Naive thymus-derived CD4-positive, alpha-beta T cell (primary cell): Measurements from ENCODE around the gene SGF29. TPM values are rescaled to one million over a fixed set of nuclear protein-coding genes. Genes with fewer than 3 reads are reported as not detected.
A peak's percentile ranks its signal among the peaks of the same experiment; 100 is the strongest.
"Not testable (repeated sequence)": the region's sequence is repeated elsewhere in the genome, so short reads cannot be mapped to it uniquely, and the experiment has no call there.

Experiments
- ATAC-seq: fragments of 150-1000 bp; cut with Tn5 transposase; 2 replicates; pipeline ENCODE4 v1.10.0; 2021; ENCODE audit warnings: mild to moderate bottlenecking, moderate library complexity
- CTCF ChIA-PET: fragments of 350-600 bp; sonication (Branson Sonifier 250); formaldehyde crosslinking; loops from one replicate; lab custom pipeline; 2021; ENCODE audit warnings: antibody characterized with exemption; lab: Charles Lee
- POLR2A ChIA-PET: fragments of 350-600 bp; sonication (Branson Sonifier 250); formaldehyde crosslinking; loops from one replicate; lab custom pipeline; 2021; ENCODE audit warnings: antibody characterized with exemption, inconsistent platforms; lab: Charles Lee
- DNase-seq, 9 donors: peaks; one replicate each; pipeline versions ENCODE4 v3.0.0 to v3.0.0-alpha.2; 2020 to 2022; ENCODE audit warnings: mixed read lengths in 1 of 9
- H3K27ac ChIP-seq: one replicate; pipeline ENCODE4 v1.7.0; 2013; ENCODE audit warnings: mild to moderate bottlenecking, low read depth, low read length, moderate library complexity
- H3K27me3 ChIP-seq, 2 donors: one replicate each; pipeline ENCODE4 v1.7.0; 2013; ENCODE audit warnings: low read length in 2 of 2, mild to moderate bottlenecking in 2 of 2, moderate library complexity in 2 of 2; ENCODE audit not compliant: control insufficient read depth in 2 of 2, insufficient read depth in 2 of 2
- H3K36me3 ChIP-seq, 3 experiments: 1 replicate in 2 of 3; 2 replicates in 1 of 3; pipeline ENCODE4 v1.7.0; 2013; ENCODE audit warnings: low read length in 3 of 3, mild to moderate bottlenecking in 3 of 3, moderate library complexity in 1 of 3; ENCODE audit not compliant: insufficient read depth in 3 of 3, control insufficient read depth in 2 of 3
- H3K4me1 ChIP-seq, 2 donors: one replicate each; pipeline ENCODE4 v1.7.0; 2013; ENCODE audit warnings: low read length in 2 of 2, mild to moderate bottlenecking in 2 of 2, moderate library complexity in 1 of 2; ENCODE audit not compliant: control insufficient read depth in 2 of 2, insufficient read depth in 2 of 2
- H3K4me3 ChIP-seq: 2 replicates; pipeline ENCODE4 v1.7.0; 2013; ENCODE audit warnings: mild to moderate bottlenecking, low read length
- H3K9me3 ChIP-seq, 3 experiments: 1 replicate in 2 of 3; 2 replicates in 1 of 3; pipeline ENCODE4 v1.7.0; 2013; ENCODE audit warnings: low read length in 3 of 3; ENCODE audit not compliant: control insufficient read depth in 2 of 3
- H3K27ac Mint-ChIP-seq, 9 donors: one replicate each; pipeline ENCODE4 v1.8.0; 2020 to 2022; ENCODE audit warnings: mixed read lengths in 9 of 9, mild to moderate bottlenecking in 8 of 9, moderate library complexity in 5 of 9, inconsistent platforms in 2 of 9
- H3K27me3 Mint-ChIP-seq, 5 donors: one replicate each; pipeline ENCODE4 v1.8.0; 2021 to 2022; ENCODE audit warnings: mixed read lengths in 5 of 5, mild to moderate bottlenecking in 1 of 5
- H3K36me3 Mint-ChIP-seq, 5 donors: one replicate each; pipeline ENCODE4 v1.8.0; 2020 to 2022; ENCODE audit warnings: mixed read lengths in 5 of 5, mild to moderate bottlenecking in 3 of 5, inconsistent platforms in 1 of 5
- H3K4me1 Mint-ChIP-seq, 7 donors: one replicate each; pipeline ENCODE4 v1.8.0; 2020 to 2022; ENCODE audit warnings: mixed read lengths in 7 of 7, mild to moderate bottlenecking in 3 of 7, inconsistent platforms in 1 of 7
- H3K4me3 Mint-ChIP-seq, 10 donors: one replicate each; pipeline ENCODE4 v1.8.0; 2020 to 2022; ENCODE audit warnings: mild to moderate bottlenecking in 10 of 10, mixed read lengths in 10 of 10, moderate library complexity in 6 of 10, inconsistent platforms in 2 of 10
- H3K9me3 Mint-ChIP-seq, 11 donors: one replicate each; pipeline ENCODE4 v1.8.0; 2020 to 2022; ENCODE audit warnings: mixed read lengths in 11 of 11, mild to moderate bottlenecking in 4 of 11, inconsistent platforms in 1 of 11, moderate library complexity in 1 of 11
- intact Hi-C, 2 donors: fragments of 100-400 bp; cut with micrococcal nuclease; formaldehyde crosslinking; loops; one replicate each; pipeline ENCODE4 v1.15.1; 2023
- polyA plus RNA-seq, 2 donors: library from polyadenylated mRNA; unstranded; fragments of 300-500 nt; fragmentation: Illumina TruSeq; gene quantifications; one replicate each; pipeline ENCODE4 v1.2.3, GENCODE V29; 2021
- total RNA-seq, 6 experiments: library from RNA in 5 of 6; stranded (reverse) in 5 of 6; gene quantifications; 1 replicate in 5 of 6; 2 replicates in 1 of 6; pipeline ENCODE4 v1.2.3 and lab custom pipeline; 2021 to 2026

The SGF29 gene
- total and polyA plus RNA-seq, 7 experiments from 2014 or later: 41.5 to 85.6 (median 68.2) TPM

DNA sequence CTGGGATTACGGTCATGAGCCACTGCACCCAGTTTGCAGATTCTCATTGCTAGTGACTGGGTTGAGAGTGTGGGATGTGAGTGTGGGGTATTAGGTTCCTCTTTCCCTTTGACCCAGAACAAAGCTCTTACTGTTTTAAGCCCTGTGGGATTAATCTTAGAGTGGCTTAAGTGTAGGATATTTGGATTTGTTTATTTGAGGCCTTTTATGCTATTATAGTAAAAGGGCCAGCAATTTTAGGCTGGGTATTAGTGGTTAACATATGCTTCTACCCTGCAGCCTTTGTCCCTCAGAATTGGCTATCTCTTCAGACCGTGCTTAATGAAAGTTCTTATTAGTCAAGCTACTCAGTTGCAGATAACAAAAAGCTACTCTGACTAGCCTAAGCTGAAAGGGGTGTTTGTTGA is 3.2 kb downstream of the SGF29 start:
- intact Hi-C loops: no loop called here
- H3K4me3 Mint-ChIP-seq: peak overlapping the region in 4 of 10 donors; percentile 1 to 34 (median 12)
- ChIA-PET POLR2A (interaction anchor here (0.8 to 1.4 kb wide), 3 partner anchors 11 to 279 kb away, joined by 3 to 4 read pairs (median 4); partner anchors contain the start of gene CLN3), CTCF (interaction anchor here (1.3 to 1.5 kb wide), 2 partner anchors 13 to 60 kb away, joined by 3 to 5 read pairs; no protein-coding TSS in a partner anchor)
- Histone ChIP-seq H3K27me3 (no peaks in the 10 kb centered on the region), H3K9me3 (no peaks in the 10 kb centered on the region), H3K27ac (no peak overlapping the region), H3K4me1 (peaks cover 7 to 22% of the 10 kb centered on the region in 2 donors), H3K4me3 (no peak overlapping the region), H3K36me3 (peaks cover 0 to 24% (median 0%) of the 10 kb centered on the region in 3 experiments)
- no peak for DNase-seq
- H3K27me3 Mint-ChIP-seq: no peaks in the 10 kb centered on the region
- H3K36me3 Mint-ChIP-seq: peaks cover 6 to 25% (median 22%) of the 10 kb centered on the region in 5 donors
- peak overlapping the region in 1 of 9 donors; percentile 12 for H3K27ac Mint-ChIP-seq
- H3K9me3 Mint-ChIP-seq: no peaks in the 10 kb centered on the region
- H3K4me1 Mint-ChIP-seq: peaks cover 24 to 65% (median 49%) of the 10 kb centered on the region in 7 donors
- ATAC-seq: no peak

GRCh38 chr16:28558456-28558855 is 4.7 kb downstream of the SGF29 start:
- H3K27me3 ChIP-seq: no peaks in the 10 kb centered on the region
- ATAC-seq (no peak), DNase-seq (no peak)
- H3K36me3 ChIP-seq: peaks cover 0 to 24% (median 0%) of the 10 kb centered on the region in 3 experiments
- no peaks in the 10 kb centered on the region for H3K9me3 Mint-ChIP-seq
- POLR2A ChIA-PET: interaction anchor here (0.7 kb wide), 1 partner anchor 29 kb away, joined by 3 read pairs; no protein-coding TSS in a partner anchor
- no peaks in the 10 kb centered on the region for H3K9me3 ChIP-seq
- intact Hi-C loops: no loop called here
- H3K27me3 Mint-ChIP-seq: no peaks in the 10 kb centered on the region
- no peak overlapping the region for H3K4me3 ChIP-seq
- H3K4me1 ChIP-seq: peaks cover 7 to 18% of the 10 kb centered on the region in 2 donors
- H3K4me1 Mint-ChIP-seq: peaks cover 26 to 75% (median 56%) of the 10 kb centered on the region in 7 donors
- CTCF ChIA-PET: no interaction called here
- H3K36me3 Mint-ChIP-seq: peaks cover 6 to 25% (median 22%) of the 10 kb centered on the region in 5 donors
- H3K27ac Mint-ChIP-seq: no peak overlapping the region
- peak overlapping the region in 2 of 10 donors; percentile 27 to 42 for H3K4me3 Mint-ChIP-seq
- H3K27ac ChIP-seq: no peak overlapping the region

GRCh38 chr16:28561557-28562187 is 8.0 kb downstream of the SGF29 start:
- Histone ChIP-seq H3K4me1 (no peaks in the 10 kb centered on the region), H3K9me3 (no peaks in the 10 kb centered on the region), H3K27me3 (no peaks in the 10 kb centered on the region), H3K27ac (no peak overlapping the region), H3K4me3 (no peak overlapping the region), H3K36me3 (peaks cover 0 to 24% (median 0%) of the 10 kb centered on the region in 3 experiments)
- DNase-seq: no peak
- POLR2A ChIA-PET: no interaction called here
- CTCF ChIA-PET: interaction anchor here (0.6 kb wide), 1 partner anchor 280 kb away, joined by 3 read pairs; no protein-coding TSS in a partner anchor
- peak overlapping the region in 2 of 10 donors; percentile 9 to 39 for H3K4me3 Mint-ChIP-seq
- peaks cover 0 to 9% (median 3%) of the 10 kb centered on the region in 11 donors for H3K9me3 Mint-ChIP-seq
- intact Hi-C loops: no loop called here
- peaks cover 6 to 42% (median 33%) of the 10 kb centered on the region in 5 donors for H3K36me3 Mint-ChIP-seq
- H3K4me1 Mint-ChIP-seq: peaks cover 22 to 70% (median 49%) of the 10 kb centered on the region in 7 donors
- H3K27ac Mint-ChIP-seq: peak overlapping the region in 1 of 9 donors; percentile 22
- H3K27me3 Mint-ChIP-seq: no peaks in the 10 kb centered on the region
- ATAC-seq: no peak

DNA sequence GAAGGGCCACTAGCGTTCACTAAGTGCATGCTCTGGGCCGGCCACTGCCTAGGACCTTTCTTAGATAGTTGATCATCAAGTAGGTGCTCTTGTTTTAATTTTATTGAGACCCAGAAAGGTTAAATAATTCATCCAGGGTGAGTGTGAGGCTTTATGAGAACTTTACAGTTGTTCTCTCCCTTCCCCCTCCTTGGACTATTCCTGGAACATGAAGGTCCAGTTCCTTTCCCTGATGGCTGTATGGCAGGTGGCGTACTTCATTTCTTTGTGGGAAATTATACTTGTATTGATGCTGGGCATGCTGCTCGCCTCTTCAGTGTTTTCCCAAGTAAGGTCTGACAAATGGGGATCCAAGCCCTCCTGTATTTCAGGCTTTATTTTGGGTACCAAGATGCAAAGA is 8.5 kb downstream of the SGF29 start:
- no peak for ATAC-seq
- peaks cover 19 to 65% (median 46%) of the 10 kb centered on the region in 7 donors for H3K4me1 Mint-ChIP-seq
- peaks cover 0 to 9% (median 3%) of the 10 kb centered on the region in 11 donors for H3K9me3 Mint-ChIP-seq
- Histone ChIP-seq H3K27ac (no peak overlapping the region), H3K4me1 (no peaks in the 10 kb centered on the region), H3K27me3 (no peaks in the 10 kb centered on the region), H3K36me3 (peaks cover 0 to 19% (median 0%) of the 10 kb centered on the region in 3 experiments), H3K9me3 (no peaks in the 10 kb centered on the region), H3K4me3 (no peak overlapping the region)
- no peak overlapping the region for H3K4me3 Mint-ChIP-seq
- no peaks in the 10 kb centered on the region for H3K27me3 Mint-ChIP-seq
- intact Hi-C loops: no loop called here
- POLR2A ChIA-PET: no interaction called here
- H3K27ac Mint-ChIP-seq: no peak overlapping the region
- peaks cover 7 to 40% (median 34%) of the 10 kb centered on the region in 5 donors for H3K36me3 Mint-ChIP-seq
- CTCF ChIA-PET: interaction anchor here (0.6 to 1.1 kb wide), 2 partner anchors 9 to 281 kb away, joined by 3 read pairs; no protein-coding TSS in a partner anchor
- DNase-seq: no peak

GRCh38 chr16:28563218-28563617 is 9.5 kb downstream of the SGF29 start:
- Histone ChIP-seq H3K9me3 (no peaks in the 10 kb centered on the region), H3K4me1 (no peaks in the 10 kb centered on the region), H3K27me3 (no peaks in the 10 kb centered on the region), H3K4me3 (no peak overlapping the region), H3K36me3 (peaks cover 0 to 14% (median 0%) of the 10 kb centered on the region in 3 experiments), H3K27ac (no peak overlapping the region)
- POLR2A ChIA-PET: no interaction called here
- intact Hi-C loops: no loop called here
- Mint-ChIP-seq H3K9me3 (peaks cover 0 to 13% (median 5%) of the 10 kb centered on the region in 11 donors), H3K27ac (peak overlapping the region in 2 of 9 donors; percentile 11 to 67), H3K4me3 (no peak overlapping the region), H3K27me3 (no peaks in the 10 kb centered on the region), H3K4me1 (peaks cover 18 to 68% (median 47%) of the 10 kb centered on the region in 7 donors), H3K36me3 (peaks cover 12 to 40% (median 35%) of the 10 kb centered on the region in 5 donors)
- ATAC-seq: no peak
- DNase-seq: no peak
- CTCF ChIA-PET: interaction anchor here (1.1 kb wide), 1 partner anchor 8 kb away, joined by 3 read pairs; no protein-coding TSS in a partner anchor

- H3K27ac ChIP-seq, intact Hi-C loops, POLR2A ChIA-PET, H3K4me3 ChIP-seq, H3K27me3 Mint-ChIP-seq, CTCF ChIA-PET, DNase-seq, H3K4me1 ChIP-seq, ATAC-seq, H3K27me3 ChIP-seq, H3K9me3 ChIP-seq, H3K36me3 ChIP-seq: not testable (repeated sequence)
- Mint-ChIP-seq H3K36me3 (peaks cover 6 to 36% (median 27%) of the 10 kb centered on the region in 5 donors), H3K4me3 (peak overlapping the region in 1 of 10 donors; percentile 11), H3K27ac (peak overlapping the region in 2 of 9 donors; percentile 12 to 28), H3K9me3 (peaks cover 0 to 13% (median 5%) of the 10 kb centered on the region in 11 donors), H3K4me1 (peaks cover 10 to 67% (median 42%) of the 10 kb centered on the region in 7 donors)
These were observed 12.7 kb downstream of the SGF29 start for GRCh38 chr16:28566233-28566925.
